Loucy (cell line): Measurements from ENCODE around the gene RRAS.

Experiments used
- H2AFZ ChIP-seq: fragments of 200-600 bp; sonication (generic); 2 replicates; pipeline ENCODE4 v1.6.0; 2016; ENCODE audit warnings: antibody characterized with exemption, mild to moderate bottlenecking, low read length, moderate library complexity
- H3F3A ChIP-seq: fragments of 200-600 bp; 2 replicates; pipeline ENCODE4 v1.6.0; 2016; ENCODE audit warnings: antibody characterized with exemption, low read depth, mild to moderate bottlenecking
- H3K27me3 ChIP-seq: fragments of 200-600 bp; sonication (generic); 2 replicates; pipeline ENCODE4 v1.6.1; 2014; ENCODE audit warnings: low read length, mild to moderate bottlenecking; ENCODE audit not compliant: insufficient read depth, poor library complexity, severe bottlenecking
- H3K36me3 ChIP-seq: fragments of 200-600 bp; sonication (generic); 2 replicates; pipeline ENCODE4 v1.6.1; 2016; ENCODE audit warnings: low read length; ENCODE audit not compliant: insufficient read depth
- H3K4me1 ChIP-seq: fragments of 200-600 bp; sonication (generic); 2 replicates; pipeline ENCODE4 v1.5.1; 2014; ENCODE audit warnings: low read length, mild to moderate bottlenecking; ENCODE audit not compliant: insufficient read depth, poor library complexity, severe bottlenecking
- H3K4me2 ChIP-seq: fragments of 200-600 bp; sonication (generic); 2 replicates; pipeline ENCODE4 v1.6.0; 2014; ENCODE audit warnings: antibody characterized with exemption, low read length, low read depth, mild to moderate bottlenecking; ENCODE audit not compliant: poor library complexity, severe bottlenecking
- H3K4me3 ChIP-seq: fragments of 200-600 bp; sonication (generic); 2 replicates; pipeline ENCODE4 v1.5.1; 2014; ENCODE audit warnings: low read length, mild to moderate bottlenecking, mixed read lengths; ENCODE audit not compliant: poor library complexity, severe bottlenecking
- H3K79me2 ChIP-seq: fragments of 200-600 bp; sonication (generic); 2 replicates; pipeline ENCODE4 v1.6.1; 2014; ENCODE audit warnings: low read length; ENCODE audit not compliant: insufficient read depth
- H3K9ac ChIP-seq: fragments of 200-600 bp; sonication (generic); 2 replicates; pipeline ENCODE4 v1.6.0; 2014; ENCODE audit warnings: mild to moderate bottlenecking, low read depth, low read length, moderate library complexity; ENCODE audit not compliant: poor library complexity, severe bottlenecking
- H3K9me2 ChIP-seq: fragments of 200-600 bp; sonication (generic); replicated peaks from 2 replicates; pipeline ENCODE4 v1.6.1; 2016; ENCODE audit warnings: low read depth, low read length, mixed read lengths
- H3K9me3 ChIP-seq: fragments of 200-600 bp; sonication (generic); 2 replicates; pipeline ENCODE4 v1.6.1; 2014; ENCODE audit warnings: mild to moderate bottlenecking, antibody characterized with exemption, low read length, low read depth; ENCODE audit not compliant: insufficient read depth
- H4K20me1 ChIP-seq: fragments of 200-600 bp; sonication (generic); 2 replicates; pipeline ENCODE4 v1.6.0; 2014; ENCODE audit warnings: antibody characterized with exemption, low read length, mild to moderate bottlenecking; ENCODE audit not compliant: insufficient read depth, poor library complexity, severe bottlenecking
- EZH2phosphoT487 ChIP-seq: fragments of 200-600 bp; IDR thresholded peaks from 2 replicates; pipeline ENCODE4 v1.6.1; 2018; ENCODE audit warnings: antibody characterized with exemption, mild to moderate bottlenecking, moderate library complexity, borderline replicate concordance
- TF ChIP-seq, protein P1 (sequence below): fragments of 200-600 bp; sonication (generic); conservative IDR thresholded peaks from 2 replicates; pipeline ENCODE4 v1.5.1; 2014; ENCODE audit warnings: mild to moderate bottlenecking, antibody characterized with exemption, low read length

RRAS gene

DNA sequence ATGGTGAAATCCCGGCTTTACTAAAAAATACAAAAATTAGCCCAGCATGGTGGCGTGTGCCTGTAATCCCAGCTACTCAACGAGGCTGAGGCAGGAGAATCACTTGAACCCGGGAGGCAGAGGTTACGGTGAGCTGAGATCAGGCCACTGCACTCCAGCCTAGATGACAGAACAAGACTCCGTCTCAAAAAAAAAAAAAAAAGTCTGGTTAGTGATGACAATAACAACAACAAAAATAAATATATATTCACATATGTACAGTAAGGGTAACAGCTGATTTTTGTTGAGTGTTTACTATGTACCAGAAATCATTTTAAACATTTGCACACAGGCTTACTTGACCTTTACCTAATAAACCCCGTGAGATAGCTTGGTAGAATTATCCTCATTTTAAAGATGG is 23.0 kb downstream of the RRAS start:
- peaks cover 74% of the 10 kb centered on the region for H3K36me3 ChIP-seq
- no peak overlapping the region for H3K9ac ChIP-seq
- H2AFZ ChIP-seq: no peak overlapping the region
- no peak for TF ChIP-seq EZH2phosphoT487
- TF ChIP-seq, protein P1, sequence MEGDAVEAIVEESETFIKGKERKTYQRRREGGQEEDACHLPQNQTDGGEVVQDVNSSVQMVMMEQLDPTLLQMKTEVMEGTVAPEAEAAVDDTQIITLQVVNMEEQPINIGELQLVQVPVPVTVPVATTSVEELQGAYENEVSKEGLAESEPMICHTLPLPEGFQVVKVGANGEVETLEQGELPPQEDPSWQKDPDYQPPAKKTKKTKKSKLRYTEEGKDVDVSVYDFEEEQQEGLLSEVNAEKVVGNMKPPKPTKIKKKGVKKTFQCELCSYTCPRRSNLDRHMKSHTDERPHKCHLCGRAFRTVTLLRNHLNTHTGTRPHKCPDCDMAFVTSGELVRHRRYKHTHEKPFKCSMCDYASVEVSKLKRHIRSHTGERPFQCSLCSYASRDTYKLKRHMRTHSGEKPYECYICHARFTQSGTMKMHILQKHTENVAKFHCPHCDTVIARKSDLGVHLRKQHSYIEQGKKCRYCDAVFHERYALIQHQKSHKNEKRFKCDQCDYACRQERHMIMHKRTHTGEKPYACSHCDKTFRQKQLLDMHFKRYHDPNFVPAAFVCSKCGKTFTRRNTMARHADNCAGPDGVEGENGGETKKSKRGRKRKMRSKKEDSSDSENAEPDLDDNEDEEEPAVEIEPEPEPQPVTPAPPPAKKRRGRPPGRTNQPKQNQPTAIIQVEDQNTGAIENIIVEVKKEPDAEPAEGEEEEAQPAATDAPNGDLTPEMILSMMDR: no peak
- H3K9me2 ChIP-seq: no peaks in the 10 kb centered on the region
- H3K27me3 ChIP-seq: no peaks in the 10 kb centered on the region
- no peaks in the 10 kb centered on the region for H3K9me3 ChIP-seq
- H3K4me1 ChIP-seq: no peaks in the 10 kb centered on the region
- H4K20me1 ChIP-seq: peaks cover 13% of the 10 kb centered on the region
- H3F3A ChIP-seq: no peaks in the 10 kb centered on the region
- peaks cover 20% of the 10 kb centered on the region; the same call in 1 of the 2 replicates for H3K79me2 ChIP-seq
- no peak overlapping the region for H3K4me2 ChIP-seq
- H3K4me3 ChIP-seq: no peak overlapping the region

DNA sequence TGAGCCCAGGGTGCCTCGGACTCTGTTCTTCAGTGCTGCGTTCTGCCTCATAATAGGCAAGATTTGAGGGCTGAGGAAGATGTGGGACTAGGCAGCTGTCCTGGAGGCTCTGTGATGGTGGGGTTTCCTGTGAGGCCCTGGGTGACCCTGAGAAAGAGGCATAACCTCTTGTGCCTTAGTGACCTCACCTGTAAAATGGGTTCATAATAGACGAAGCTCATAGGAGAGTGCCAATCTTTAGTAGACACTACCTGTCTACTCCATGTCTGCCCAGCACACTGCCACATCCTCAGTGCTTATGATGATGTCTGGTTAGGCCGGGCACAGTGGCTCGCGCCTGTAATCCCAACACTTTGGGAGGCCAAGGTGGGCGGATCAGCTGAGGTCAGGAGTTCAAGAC is 23.4 kb downstream of the RRAS start:
- no peaks in the 10 kb centered on the region for H3K27me3 ChIP-seq
- peaks cover 13% of the 10 kb centered on the region for H4K20me1 ChIP-seq
- TF ChIP-seq EZH2phosphoT487: no peak
- TF ChIP-seq, protein P1: no peak
- H3K9me3 ChIP-seq: no peaks in the 10 kb centered on the region
- no peaks in the 10 kb centered on the region for H3K9me2 ChIP-seq
- H3K9ac ChIP-seq: no peak overlapping the region
- H3K36me3 ChIP-seq: peaks cover 69% of the 10 kb centered on the region
- H3K4me3 ChIP-seq: no peak overlapping the region
- H3F3A ChIP-seq: no peaks in the 10 kb centered on the region
- H2AFZ ChIP-seq: no peak overlapping the region
- peaks cover 20% of the 10 kb centered on the region; the same call in 1 of the 2 replicates for H3K79me2 ChIP-seq
- H3K4me1 ChIP-seq: no peaks in the 10 kb centered on the region
- no peak overlapping the region for H3K4me2 ChIP-seq

DNA sequence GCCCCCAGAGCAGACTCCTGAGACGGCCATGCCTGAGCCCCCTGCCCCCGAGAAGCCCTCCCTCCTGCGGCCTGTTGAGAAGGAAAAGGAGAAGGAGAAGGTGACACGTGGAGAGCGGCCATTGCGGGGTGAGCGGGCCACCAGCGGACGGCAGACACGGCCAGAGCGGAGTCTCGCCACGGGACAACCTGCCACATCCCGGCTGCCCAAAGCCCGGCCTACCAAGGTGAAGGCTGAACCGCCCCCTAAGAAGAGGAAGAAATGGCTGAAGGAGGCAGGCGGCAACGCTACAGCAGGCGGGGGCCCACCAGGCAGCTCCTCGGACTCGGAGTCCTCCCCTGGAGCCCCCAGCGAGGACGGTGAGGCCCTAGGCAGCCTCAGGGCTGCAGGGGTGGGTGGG is 24.1 kb downstream of the RRAS start:
- Histone ChIP-seq H2AFZ (no peak overlapping the region), H3K4me2 (no peak overlapping the region), H4K20me1 (peaks cover 18% of the 10 kb centered on the region), H3K4me1 (no peaks in the 10 kb centered on the region), H3K9me3 (no peaks in the 10 kb centered on the region), H3K9ac (no peak overlapping the region), H3K79me2 (peaks cover 26% of the 10 kb centered on the region; the same call in 1 of the 2 replicates), H3K36me3 (peaks cover 66% of the 10 kb centered on the region), H3K9me2 (no peaks in the 10 kb centered on the region), H3K4me3 (no peak overlapping the region), H3K27me3 (no peaks in the 10 kb centered on the region), H3F3A (no peaks in the 10 kb centered on the region)
- no peak for TF ChIP-seq EZH2phosphoT487
